GM18526 (cell line): Measurements from ENCODE around the gene RILPL2.

Source experiments
- POLR2A ChIP-seq: IDR thresholded peaks from 3 replicates; pipeline ENCODE4 v1.6.1; 2011; ENCODE audit not compliant: insufficient read length; ENCODE audit errors: extremely low read depth

RILPL2 gene

GRCh38 chr12:123436017-123436964, at the start of gene RILPL2:
RILPL2 (minus strand) TSS chr12:123436684; CDS start chr12:123436420, 264 bp downstream.
- peak; percentile 66 for TF ChIP-seq POLR2A

- TF ChIP-seq POLR2A: no peak
Observed at GRCh38 chr12:123485756-123486155, 49.3 kb upstream of the RILPL2 start.

GRCh38 chr12:123483602-123484248, 47.2 kb upstream of the RILPL2 start:
- no peak for TF ChIP-seq POLR2A

- TF ChIP-seq POLR2A: no peak
Observed at GRCh38 chr12:123482876-123483275, 46.4 kb upstream of the RILPL2 start.

- TF ChIP-seq POLR2A: no peak
Observed at GRCh38 chr12:123479442-123480180, 43.1 kb upstream of the RILPL2 start.

- no peak for TF ChIP-seq POLR2A
Observed at GRCh38 chr12:123478762-123479161, 42.3 kb upstream of the RILPL2 start.

GRCh38 chr12:123478069-123478468, 41.6 kb upstream of the RILPL2 start:
- TF ChIP-seq POLR2A: no peak

GRCh38 chr12:123475246-123475703, 38.8 kb upstream of the RILPL2 start:
- TF ChIP-seq POLR2A: no peak

GRCh38 chr12:123474485-123475245, 38.2 kb upstream of the RILPL2 start:
- TF ChIP-seq POLR2A: no peak

- TF ChIP-seq POLR2A: no peak
Observed at GRCh38 chr12:123472438-123472849, 36.0 kb upstream of the RILPL2 start.

- TF ChIP-seq POLR2A: no peak
Observed at GRCh38 chr12:123471374-123472068, 35.0 kb upstream of the RILPL2 start.

- no peak for TF ChIP-seq POLR2A
Observed at GRCh38 chr12:123469978-123470377, 33.5 kb upstream of the RILPL2 start.

GRCh38 chr12:123468786-123469185, 32.3 kb upstream of the RILPL2 start:
- TF ChIP-seq POLR2A: no peak

- no peak for TF ChIP-seq POLR2A
Observed at GRCh38 chr12:123465084-123465483, 28.6 kb upstream of the RILPL2 start.
